ENCODE data around the gene OR2K2. TPM values are rescaled to one million over a fixed set of nuclear protein-coding genes. Genes with fewer than 3 reads are reported as not detected.

The OR2K2 gene
- total and polyA plus RNA-seq, 2 donors (not counting 3 experiments of a cell fraction or from before 2014, with no cell fraction given): not detected

- DNase-seq (ENCODE audit: low read depth, low spot score) (no peak), FAIRE-seq (no peak)
- H3K79me2 ChIP-seq (ENCODE audit: control insufficient read depth, insufficient read depth, low read length): no peaks in the 10 kb centered on the region
- ChIA-PET CTCF (no interaction called here), POLR2A (no interaction called here)
- no peaks in the 10 kb centered on the region for H4K20me1 ChIP-seq (replicated peaks; ENCODE audit: control insufficient read depth, extremely low read depth, insufficient read depth, low read length)
- H3K36me3 ChIP-seq (ENCODE audit: control insufficient read depth in 2 of 2, extremely low read depth in 1 of 2, insufficient read depth in 2 of 2, low read length in 2 of 2): peaks cover 5 to 14% of the 10 kb centered on the region in 2 experiments
- no peaks in the 10 kb centered on the region for H3K27me3 ChIP-seq (ENCODE audit: control insufficient read depth in 2 of 2, insufficient read depth in 2 of 2, low read length in 2 of 2)
- H3K9ac ChIP-seq (replicated peaks; ENCODE audit: extremely low read depth, insufficient read depth, low read length): no peak overlapping the region
- H3K9me1 ChIP-seq (replicated peaks; ENCODE audit: control insufficient read depth, extremely low read depth, insufficient read depth, low read length): no peaks in the 10 kb centered on the region
- H2AFZ ChIP-seq (ENCODE audit: low read depth, low read length): no peak overlapping the region
- no peaks in the 10 kb centered on the region for H3K4me1 ChIP-seq (ENCODE audit: control insufficient read depth, extremely low read depth, insufficient read depth, low read length)
- TF ChIP-seq FOS (IDR thresholded peaks at IDR 0.05; ENCODE audit: borderline replicate concordance, insufficient read depth, low read length): no peak
- TF ChIP-seq GATA2 (IDR thresholded peaks at IDR 0.05; ENCODE audit: insufficient read depth, insufficient read length, low read depth, low read length): no peak
- no peak for TF ChIP-seq MYC (IDR thresholded peaks at IDR 0.05; ENCODE audit: low read depth, low read length)
- no peak for TF ChIP-seq POLR2AphosphoS5 (IDR thresholded peaks at IDR 0.05; ENCODE audit: insufficient read depth, low read depth, low read length)
- TF ChIP-seq CTCF (IDR thresholded peaks at IDR 0.05; ENCODE audit: extremely low read depth in 1 of 2, insufficient read depth in 1 of 2, low read depth in 1 of 2, low read length in 2 of 2): no peak
- TF ChIP-seq, protein P1, sequence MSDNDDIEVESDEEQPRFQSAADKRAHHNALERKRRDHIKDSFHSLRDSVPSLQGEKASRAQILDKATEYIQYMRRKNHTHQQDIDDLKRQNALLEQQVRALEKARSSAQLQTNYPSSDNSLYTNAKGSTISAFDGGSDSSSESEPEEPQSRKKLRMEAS (IDR thresholded peaks at IDR 0.05; ENCODE audit: insufficient read depth, insufficient read length): no peak
- TF ChIP-seq POLR2A (IDR thresholded peaks at IDR 0.05; ENCODE audit: low read depth, low read length): no peak
- intact Hi-C loops (cut with micrococcal nuclease): no loop called here
- no peak overlapping the region for H3K27ac ChIP-seq (ENCODE audit: insufficient read depth, low read depth, low read length)
- dilution Hi-C loops (cut with MboI; ENCODE audit: extremely low pct_ligation_motif_present, low sequenced_read_pairs): no loop called here
- no peaks in the 10 kb centered on the region for H3K9me3 ChIP-seq (replicated peaks; ENCODE audit: control insufficient read depth, insufficient read depth, low read length)
- H3K4me3 ChIP-seq (replicated peaks in 1 of 3; ENCODE audit: insufficient read depth in 1 of 3, low read depth in 1 of 3, low read length in 3 of 3): no peak overlapping the region
- H3K4me2 ChIP-seq (ENCODE audit: insufficient read depth, low read length): no peak overlapping the region
- no TSS peak for BruUV-seq (replicated peaks)
Observed at GRCh38 chr9:111362526-111362925, 32.5 kb upstream of the OR2K2 start.
